GM18526 (cell line): ENCODE results near the gene PIK3C2B.
A peak's percentile ranks its signal among the peaks of the same experiment; 100 is the strongest.

Source experiments
- POLR2A ChIP-seq: IDR thresholded peaks from 3 replicates; pipeline ENCODE4 v1.6.1; 2011; ENCODE audit not compliant: insufficient read length; ENCODE audit errors: extremely low read depth

The PIK3C2B gene

GRCh38 chr1:204494281-204495077 lies at the start of gene PIK3C2B:
PIK3C2B (minus strand) TSS chr1:204494805; CDS start chr1:204469802, 25,003 bp downstream.
- peak; percentile 70 for TF ChIP-seq POLR2A

GRCh38 chr1:204544321-204544720 lies 49.7 kb upstream of the PIK3C2B start:
- TF ChIP-seq POLR2A = no peak

DNA sequence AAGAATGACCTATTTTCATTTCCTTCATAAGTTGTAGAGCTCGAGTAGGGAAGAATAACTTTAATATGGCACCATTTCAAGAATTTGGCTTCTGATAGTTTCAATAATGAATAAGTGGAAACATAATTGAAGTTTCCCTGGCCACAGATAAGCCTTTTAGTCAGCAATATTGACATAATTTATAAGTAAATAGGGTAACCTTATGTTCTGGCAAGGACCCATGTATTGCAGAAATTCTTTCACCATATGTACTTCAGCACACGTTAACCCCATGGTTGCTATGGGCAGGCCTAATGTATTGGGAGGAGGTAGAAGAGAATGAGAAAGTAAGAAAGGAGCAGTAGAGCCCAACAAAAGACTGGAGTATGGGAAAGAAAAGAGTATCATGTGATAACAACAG lies 47.0 kb upstream of the PIK3C2B start:
- TF ChIP-seq POLR2A = no peak

GRCh38 chr1:204532832-204533231 lies 38.2 kb upstream of the PIK3C2B start:
- no peak for TF ChIP-seq POLR2A

GRCh38 chr1:204530932-204531331 lies 36.3 kb upstream of the PIK3C2B start:
- no peak for TF ChIP-seq POLR2A

DNA sequence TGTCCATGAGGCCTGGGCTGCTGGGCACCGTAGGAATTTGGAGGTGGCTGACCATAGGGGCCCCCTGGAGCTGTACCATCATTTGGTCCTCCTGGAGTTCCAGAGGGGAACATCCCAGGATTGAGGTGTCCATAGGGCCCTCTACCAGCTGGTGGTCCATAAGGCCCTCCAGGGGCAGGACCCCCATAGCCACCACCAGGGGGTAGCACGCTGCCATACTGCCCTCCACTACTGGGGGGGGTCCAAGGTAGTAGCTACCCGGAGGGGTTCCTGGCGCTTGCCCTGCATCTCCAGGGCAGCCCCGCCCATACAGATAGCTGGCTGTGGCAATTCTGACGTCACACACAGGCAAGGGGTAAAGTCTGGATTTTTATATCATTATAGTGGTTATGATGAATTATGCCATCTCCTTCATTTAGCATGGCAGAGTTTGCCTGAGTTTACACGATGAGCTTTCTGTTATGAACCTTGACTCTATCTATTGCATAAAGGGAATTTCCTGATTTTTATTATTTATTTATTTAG lies 34.8 kb upstream of the PIK3C2B start:
- no peak for TF ChIP-seq POLR2A

GRCh38 chr1:204528677-204529076 lies 34.1 kb upstream of the PIK3C2B start:
- TF ChIP-seq POLR2A = no peak

GRCh38 chr1:204528241-204528640 lies 33.6 kb upstream of the PIK3C2B start:
- no peak for TF ChIP-seq POLR2A

DNA sequence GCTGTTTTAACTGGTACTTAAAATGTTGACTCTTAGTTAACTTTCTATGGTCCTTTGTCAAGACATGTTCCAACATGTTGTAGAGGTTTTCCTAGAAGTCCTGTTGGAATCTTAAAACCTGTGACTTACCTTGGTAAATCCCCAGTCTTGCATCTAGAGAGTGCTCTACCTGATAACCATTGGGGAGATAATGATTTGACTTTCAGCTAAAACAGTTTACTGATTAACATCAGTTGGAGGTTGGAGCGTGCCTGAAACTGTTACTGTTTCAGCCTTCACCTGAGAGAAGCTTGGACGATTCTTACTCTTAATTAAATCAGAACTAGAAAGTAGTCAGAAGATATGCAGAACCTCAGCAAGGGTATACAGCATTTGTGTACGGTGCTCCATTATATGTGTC lies 30.4 kb upstream of the PIK3C2B start:
- TF ChIP-seq POLR2A = no peak

DNA sequence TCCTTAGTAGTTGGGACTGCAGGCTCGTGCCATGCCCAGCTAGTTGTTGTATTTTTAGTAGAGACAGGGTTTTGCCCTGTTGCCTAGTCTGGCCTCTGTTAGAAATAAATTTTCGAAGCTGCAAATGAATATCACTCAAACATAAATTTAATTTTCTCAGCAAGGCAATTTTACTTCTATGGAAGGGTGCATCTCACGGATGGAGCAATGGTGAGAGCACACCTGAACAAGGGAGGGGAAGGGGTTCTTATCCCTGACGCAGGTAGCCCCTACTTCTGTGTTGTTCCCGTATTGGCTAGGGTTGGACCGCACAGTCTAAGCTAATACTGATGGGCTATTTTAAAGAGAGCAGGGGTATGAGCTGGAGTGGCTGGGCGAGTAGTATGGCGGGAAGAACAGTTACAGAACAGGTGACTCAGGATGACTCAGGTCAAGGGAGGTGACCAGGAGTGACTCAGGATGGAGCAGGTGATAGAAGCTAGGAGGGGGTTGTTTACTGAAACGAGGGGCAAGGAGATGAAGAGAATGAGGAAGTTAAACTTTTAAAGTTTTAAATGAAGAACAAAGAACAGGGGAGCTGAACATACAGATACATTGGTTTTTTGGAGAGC lies 29.1 kb upstream of the PIK3C2B start:
- TF ChIP-seq POLR2A = no peak

- no peak for TF ChIP-seq POLR2A
Measured at GRCh38 chr1:204520834-204521709, 26.5 kb upstream of the PIK3C2B start.

DNA sequence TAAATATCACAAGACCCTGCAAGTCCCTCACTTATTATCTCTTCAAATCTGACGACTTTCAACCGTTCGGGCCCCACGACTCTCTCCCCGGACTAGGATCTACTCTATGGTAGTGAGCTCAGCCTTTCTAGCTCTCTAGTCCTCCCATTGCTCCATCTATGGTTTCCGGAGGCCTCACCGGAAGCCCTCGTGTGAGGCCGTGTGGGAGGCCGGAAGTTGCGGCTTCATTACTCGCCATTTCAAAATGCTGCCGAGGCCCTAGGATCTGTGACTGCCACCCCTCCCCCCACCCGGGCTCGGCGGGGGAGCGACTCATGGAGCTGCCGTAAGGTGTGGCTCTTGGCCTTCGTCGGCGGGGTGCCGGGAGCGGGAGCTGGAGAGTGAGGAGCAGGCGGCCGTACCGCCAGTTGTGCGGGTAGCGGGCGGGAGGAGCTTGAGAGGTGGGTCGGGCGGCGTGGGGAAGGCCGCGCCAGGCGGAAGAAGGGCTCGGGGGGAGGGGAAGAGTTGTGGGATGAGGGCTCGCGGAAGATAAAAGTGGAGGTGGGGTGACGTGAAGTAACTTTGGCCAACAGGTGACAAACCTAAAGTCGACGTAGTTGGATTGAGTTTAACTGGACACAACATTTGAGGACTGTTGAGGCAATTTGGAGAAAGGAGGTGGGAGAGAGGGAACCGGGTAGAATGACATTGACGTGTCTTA lies 21.7 kb upstream of the PIK3C2B start, which contains the start of gene MDM4:
MDM4 (plus strand) TSS at position 227 of the 700 bp plus-strand sequence. CDS start 9,113 bp downstream, outside the sequence.
- TF ChIP-seq POLR2A = no peak

DNA sequence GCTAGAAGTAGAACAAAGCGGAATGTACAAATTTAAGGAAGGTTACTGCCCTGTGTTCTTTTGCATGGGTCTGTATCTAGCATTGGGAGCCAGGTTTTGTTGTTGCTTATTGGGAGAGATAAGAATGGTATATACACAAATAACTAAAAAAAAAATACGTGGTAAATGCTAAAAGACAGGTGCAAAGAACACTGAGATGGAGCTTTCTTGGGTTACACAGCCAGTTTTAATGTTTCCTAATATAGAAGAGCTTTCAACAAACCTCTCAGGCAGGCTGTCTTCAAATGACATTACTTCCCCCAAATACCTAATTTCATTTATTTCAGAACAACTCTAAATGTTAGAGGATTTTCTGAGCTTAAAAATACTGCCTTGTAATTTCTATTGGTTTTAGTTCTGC lies 20.2 kb upstream of the PIK3C2B start:
- no peak for TF ChIP-seq POLR2A

- TF ChIP-seq POLR2A = no peak
Measured at GRCh38 chr1:204513117-204513716, 18.6 kb upstream of the PIK3C2B start.
